Lung (tissue), 12 donors: ENCODE results near the gene ITGAE. TPM values are rescaled to one million over a fixed set of nuclear protein-coding genes. Genes with fewer than 3 reads are reported as not detected.

Experiments
- ATAC-seq: fragments of 200-7000 bp; cut with Tn5 transposase; one replicate; pipeline ENCODE4 v1.9.1; 2020; ENCODE audit warnings: moderate number of reproducible peaks; ENCODE audit not compliant: insufficient read depth, low FRiP score
- DNase-seq, 3 donors: peaks; one replicate each; pipeline ENCODE4 v3.0.0-alpha.2; 2013 to 2017
- H3K27ac ChIP-seq, 2 donors: one replicate each; pipeline ENCODE4 v1.5.1; 2013; ENCODE audit warnings: mild to moderate bottlenecking in 2 of 2, moderate library complexity in 2 of 2, control low read depth in 1 of 2, inconsistent platforms in 1 of 2, low read depth in 1 of 2, low read length in 1 of 2
- H3K27me3 ChIP-seq, 3 donors: one replicate each; pipeline ENCODE4 v1.5.1; 2013; ENCODE audit warnings: low read length in 2 of 3; ENCODE audit not compliant: control insufficient read depth in 3 of 3, insufficient read depth in 3 of 3
- H3K36me3 ChIP-seq, 4 donors: one replicate each; pipeline ENCODE4 v1.5.1; 2013; ENCODE audit warnings: low read length in 4 of 4, mild to moderate bottlenecking in 1 of 4, moderate library complexity in 1 of 4; ENCODE audit not compliant: control insufficient read depth in 4 of 4, insufficient read depth in 4 of 4
- H3K4me1 ChIP-seq, 5 donors: one replicate each; pipeline ENCODE4 v1.5.1; 2013; ENCODE audit warnings: low read length in 5 of 5, mild to moderate bottlenecking in 2 of 5, moderate library complexity in 1 of 5; ENCODE audit not compliant: control insufficient read depth in 5 of 5, insufficient read depth in 5 of 5
- H3K4me3 ChIP-seq: one replicate; pipeline ENCODE4 v1.5.1; 2013; ENCODE audit warnings: mild to moderate bottlenecking, control low read depth, moderate library complexity
- H3K9ac ChIP-seq, 2 donors: one replicate each; pipeline ENCODE4 v1.5.1; 2013; ENCODE audit warnings: low read length in 2 of 2, control low read depth in 1 of 2; ENCODE audit not compliant: insufficient read depth in 1 of 2
- H3K9me3 ChIP-seq, 4 donors: one replicate each; pipeline ENCODE4 v1.5.1; 2013; ENCODE audit warnings: low read length in 3 of 4, mild to moderate bottlenecking in 1 of 4, moderate library complexity in 1 of 4; ENCODE audit not compliant: control insufficient read depth in 4 of 4, insufficient read depth in 3 of 4
- CTCF ChIP-seq: IDR thresholded peaks from 2 replicates; pipeline ENCODE4 v1.5.1; 2012; ENCODE audit warnings: mild to moderate bottlenecking; ENCODE audit errors: control extremely low read depth, extremely low read depth
- WGBS, 2 donors: extraction: QIAGEN DNeasy Blood & Tissue Kit; methylation state at CpG; one replicate each; pipeline ENCODE4 v1.1.7; 2013; 5-methylcytosine and 5-hydroxymethylcytosine counted together
- polyA plus RNA-seq, 2 donors: library from polyadenylated mRNA; stranded (reverse); fragments of 200-250 nt; gene quantifications; one replicate each; pipeline ENCODE4 v1.2.1, GENCODE V29; 2013
- total RNA-seq, 2 donors: library from RNA; depleted of rRNA in 1 of 2; stranded (reverse); fragments of >200 nt in 1 of 2; gene quantifications; one replicate each; pipeline ENCODE4 v1.2.1, GENCODE V29; 2014 to 2021
- donor health status: control.
- donor health status: control.
- donor health status: Bipolar disorder and iron deficiency.
- donor health status: healthy.
- donor health status: DM: yes; HTN: yes; CAD: no.

Gene ITGAE
- total and polyA plus RNA-seq, 4 donors, result 16.8 to 37.3 (median 27.6) TPM

GRCh38 chr17:3665834-3666233, 135.2 kb downstream of the ITGAE start:
- Histone ChIP-seq H3K9me3 (no peaks in the 10 kb centered on the region), H3K4me1 (peaks cover 4 to 26% (median 9%) of the 10 kb centered on the region in 5 donors), H3K27me3 (no peaks in the 10 kb centered on the region), H3K4me3 (no peak overlapping the region), H3K36me3 (peaks cover 5 to 28% (median 18%) of the 10 kb centered on the region in 4 donors), H3K9ac (no peak overlapping the region), H3K27ac (peak overlapping the region in 1 of 2 donors; percentile 100)
- WGBS, 2 donors, result 86 to 96% methylated on average over 5 of the region's 5 CpGs
- DNase-seq (no peak), ATAC-seq (no peak)
- TF ChIP-seq CTCF, result no peak

Other genes with a start within 250 kb of the ITGAE start
- under 1 TPM; 0.46 to 0.91 TPM for gene TRPV3, start 243.4 kb downstream of the ITGAE start, total RNA-seq
- gene TRPV3, start 243.4 kb downstream of the ITGAE start, polyA plus RNA-seq, result under 1 TPM; 0.10 to 0.20 TPM
- 1 to 10 TPM; 3.4 to 6.6 TPM for gene TRPV1, start 191.8 kb downstream of the ITGAE start, total RNA-seq
- gene TRPV1, start 191.8 kb downstream of the ITGAE start, polyA plus RNA-seq, result 1 to 10 TPM; 1.4 to 2.6 TPM
- gene SHPK, start 164.9 kb downstream of the ITGAE start, total RNA-seq, result 10 to 100 TPM; 15.9 to 16.8 TPM
- gene SHPK, start 164.9 kb downstream of the ITGAE start, polyA plus RNA-seq, result 1 to 10 TPM; 4.9 to 6.7 TPM
- gene CTNS, start 164.4 kb downstream of the ITGAE start, total RNA-seq, result 10 to 100 TPM; 14.3 to 24.9 TPM
- gene CTNS, start 164.4 kb downstream of the ITGAE start, polyA plus RNA-seq, result 10 to 100 TPM in 1 of 2 donors, 1 to 10 TPM in 1; 7.7 to 24.1 TPM
- 100 to 1,000 TPM in 1 of 2 donors, 10 to 100 TPM in 1; 71.0 to 146 TPM for gene TAX1BP3, start 132.6 kb downstream of the ITGAE start, total RNA-seq
- gene TAX1BP3, start 132.6 kb downstream of the ITGAE start, polyA plus RNA-seq, result 100 to 1,000 TPM in 1 of 2 donors, 10 to 100 TPM in 1; 69.7 to 123 TPM
- 10 to 100 TPM; 10.9 to 40.0 TPM for gene EMC6, start 132.4 kb downstream of the ITGAE start, total RNA-seq
- gene EMC6, start 132.4 kb downstream of the ITGAE start, polyA plus RNA-seq, result 10 to 100 TPM; 85.0 to 93.4 TPM
- gene P2RX5, start 105.0 kb downstream of the ITGAE start, total RNA-seq, result 1 to 10 TPM; 2.0 to 4.7 TPM
- gene P2RX5, start 105.0 kb downstream of the ITGAE start, polyA plus RNA-seq, result 1 to 10 TPM; 1.3 to 4.7 TPM
- 1 to 10 TPM in 1 of 2 donors, under 1 TPM in 1; 0.55 to 1.1 TPM for gene HASPIN, start 77.3 kb downstream of the ITGAE start, total RNA-seq
- gene HASPIN, start 77.3 kb downstream of the ITGAE start, polyA plus RNA-seq, result under 1 TPM; 0.24 to 0.47 TPM
- gene NCBP3, start 45.1 kb upstream of the ITGAE start, total RNA-seq, result 10 to 100 TPM; 34.3 to 49.4 TPM
- 10 to 100 TPM; 15.9 to 17.8 TPM for gene NCBP3, start 45.1 kb upstream of the ITGAE start, polyA plus RNA-seq
- gene CAMKK1, start 91.9 kb upstream of the ITGAE start, total RNA-seq, result 10 to 100 TPM in 1 of 2 donors, 1 to 10 TPM in 1; 3.8 to 14.9 TPM
- gene CAMKK1, start 91.9 kb upstream of the ITGAE start, polyA plus RNA-seq, result 10 to 100 TPM in 1 of 2 donors, 1 to 10 TPM in 1; 7.9 to 11.0 TPM
- 10 to 100 TPM in 1 of 2 donors, 1 to 10 TPM in 1; 4.6 to 16.4 TPM for gene P2RX1, start 115.3 kb upstream of the ITGAE start, total RNA-seq
- gene P2RX1, start 115.3 kb upstream of the ITGAE start, polyA plus RNA-seq, result 10 to 100 TPM in 1 of 2 donors, 1 to 10 TPM in 1; 7.0 to 14.0 TPM
- gene ATP2A3, start 163.2 kb upstream of the ITGAE start, total RNA-seq, result 10 to 100 TPM; 19.0 to 64.6 TPM
- 10 to 100 TPM; 16.6 to 31.9 TPM for gene ATP2A3, start 163.2 kb upstream of the ITGAE start, polyA plus RNA-seq